WI38 (cell line): ENCODE data around the gene PNLIPRP1.

Experiments
- H3K4me3 ChIP-seq: 2 replicates; pipeline ENCODE4 v1.5.1; 2011; ENCODE audit warnings: low read depth, mild to moderate bottlenecking, control low read depth, low read length
- TF ChIP-seq, protein P1 (sequence below): IDR thresholded peaks from 2 replicates; pipeline ENCODE4 v1.5.1; 2012; ENCODE audit warnings: low read depth, mild to moderate bottlenecking, control low read depth, low read length

The PNLIPRP1 gene

DNA sequence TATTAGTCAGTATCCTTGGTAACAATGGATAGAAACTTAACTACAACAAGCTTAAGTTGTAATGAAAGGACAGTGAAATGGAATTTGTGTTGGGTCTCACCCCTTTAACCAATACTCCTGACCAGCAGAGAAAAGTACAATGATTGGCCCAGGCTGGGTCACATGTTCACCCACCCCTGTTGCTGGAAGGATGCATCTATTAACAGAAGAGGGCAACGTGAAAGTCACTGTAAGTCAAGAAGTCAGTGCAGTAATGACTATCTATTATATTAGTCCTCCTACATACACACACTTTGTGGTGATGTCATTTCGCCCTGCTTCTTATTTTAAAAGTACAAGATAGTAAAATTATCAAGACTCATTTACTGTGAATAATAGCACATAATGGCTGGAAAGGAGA, 46.2 kb downstream of the PNLIPRP1 start:
- H3K4me3 ChIP-seq, result no peak overlapping the region
- TF ChIP-seq, protein P1, sequence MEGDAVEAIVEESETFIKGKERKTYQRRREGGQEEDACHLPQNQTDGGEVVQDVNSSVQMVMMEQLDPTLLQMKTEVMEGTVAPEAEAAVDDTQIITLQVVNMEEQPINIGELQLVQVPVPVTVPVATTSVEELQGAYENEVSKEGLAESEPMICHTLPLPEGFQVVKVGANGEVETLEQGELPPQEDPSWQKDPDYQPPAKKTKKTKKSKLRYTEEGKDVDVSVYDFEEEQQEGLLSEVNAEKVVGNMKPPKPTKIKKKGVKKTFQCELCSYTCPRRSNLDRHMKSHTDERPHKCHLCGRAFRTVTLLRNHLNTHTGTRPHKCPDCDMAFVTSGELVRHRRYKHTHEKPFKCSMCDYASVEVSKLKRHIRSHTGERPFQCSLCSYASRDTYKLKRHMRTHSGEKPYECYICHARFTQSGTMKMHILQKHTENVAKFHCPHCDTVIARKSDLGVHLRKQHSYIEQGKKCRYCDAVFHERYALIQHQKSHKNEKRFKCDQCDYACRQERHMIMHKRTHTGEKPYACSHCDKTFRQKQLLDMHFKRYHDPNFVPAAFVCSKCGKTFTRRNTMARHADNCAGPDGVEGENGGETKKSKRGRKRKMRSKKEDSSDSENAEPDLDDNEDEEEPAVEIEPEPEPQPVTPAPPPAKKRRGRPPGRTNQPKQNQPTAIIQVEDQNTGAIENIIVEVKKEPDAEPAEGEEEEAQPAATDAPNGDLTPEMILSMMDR, result no peak

DNA sequence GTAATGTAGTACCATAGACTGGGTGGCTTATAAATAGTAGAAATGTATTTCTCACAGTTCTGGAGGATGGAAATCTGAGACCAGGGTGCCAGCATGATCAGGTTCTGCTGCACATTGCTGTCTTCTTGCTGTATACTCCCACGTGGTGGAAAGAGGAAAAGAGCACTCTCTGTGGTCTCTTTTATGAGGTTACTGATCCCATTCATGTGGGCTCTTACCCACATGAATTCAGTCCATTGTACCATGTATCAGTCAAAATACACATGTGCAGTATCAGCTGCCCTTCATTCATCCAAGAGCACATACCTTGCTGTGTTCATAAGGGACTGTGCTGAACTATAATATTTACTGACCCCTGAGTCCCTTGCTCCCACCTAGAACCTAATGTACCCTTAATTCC, 47.1 kb downstream of the PNLIPRP1 start:
- TF ChIP-seq, protein P1, result no peak
- no peak overlapping the region for H3K4me3 ChIP-seq

DNA sequence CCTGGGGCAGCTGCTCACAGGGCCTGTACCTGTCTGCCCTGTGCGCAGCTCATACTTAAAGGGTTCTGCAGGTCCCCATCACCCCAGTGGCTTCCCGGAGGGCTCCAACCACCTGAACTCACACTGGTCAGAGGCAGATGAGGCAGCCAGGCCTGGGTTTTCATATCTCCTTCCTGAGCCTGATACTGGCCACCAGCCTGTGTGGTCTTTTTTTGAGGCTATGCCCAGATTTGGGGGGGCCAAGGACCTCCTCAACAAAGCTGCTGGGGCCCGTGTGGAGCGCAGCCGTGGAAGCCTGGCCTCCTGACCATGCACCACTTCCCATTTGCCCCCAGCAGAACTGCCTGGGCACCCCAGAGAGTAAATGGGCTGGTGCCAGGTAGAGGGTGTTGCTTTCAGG, 55.7 kb downstream of the PNLIPRP1 start:
- TF ChIP-seq, protein P1, result no peak
- no peak overlapping the region for H3K4me3 ChIP-seq

DNA sequence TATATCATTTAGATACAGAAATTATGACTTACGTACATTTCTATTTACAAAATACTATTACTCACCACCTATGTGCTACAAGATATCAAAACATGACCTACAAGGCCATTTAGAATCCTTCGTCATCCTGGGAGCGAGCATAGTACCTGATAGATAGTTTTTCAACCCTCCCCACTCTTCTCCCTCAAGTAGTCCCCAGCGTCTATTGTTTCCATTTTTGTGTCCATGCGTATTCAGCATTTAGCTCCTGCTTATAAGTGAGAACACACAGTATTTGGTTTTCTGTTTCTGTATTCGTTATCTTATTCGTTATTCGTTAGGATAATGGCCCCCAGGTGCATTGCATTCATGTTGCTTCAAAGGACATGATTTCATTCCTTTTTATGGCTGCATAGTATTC, 58.1 kb downstream of the PNLIPRP1 start:
- TF ChIP-seq, protein P1, result no peak
- H3K4me3 ChIP-seq, result no peak overlapping the region

DNA sequence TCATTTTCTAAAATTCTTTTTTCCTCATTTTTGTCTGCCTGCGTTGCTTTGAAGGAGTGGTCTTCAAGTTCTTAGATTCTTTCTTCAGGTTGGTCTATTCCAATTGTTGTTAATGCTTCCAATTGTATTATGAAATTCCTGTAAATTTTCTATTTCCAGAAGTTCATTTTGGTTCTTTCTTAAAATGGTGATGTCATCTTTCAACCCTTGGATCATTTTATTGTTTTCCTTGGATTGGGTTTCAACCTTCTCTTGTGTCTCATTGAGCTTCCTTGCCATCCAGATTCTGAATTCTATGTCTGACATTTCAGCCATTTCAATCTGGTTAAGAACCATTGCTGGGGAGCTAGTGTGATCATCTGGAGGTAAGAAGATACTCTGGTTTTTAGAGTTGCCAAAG, 63.1 kb downstream of the PNLIPRP1 start:
- H3K4me3 ChIP-seq, result no peak overlapping the region
- TF ChIP-seq, protein P1, result no peak

DNA sequence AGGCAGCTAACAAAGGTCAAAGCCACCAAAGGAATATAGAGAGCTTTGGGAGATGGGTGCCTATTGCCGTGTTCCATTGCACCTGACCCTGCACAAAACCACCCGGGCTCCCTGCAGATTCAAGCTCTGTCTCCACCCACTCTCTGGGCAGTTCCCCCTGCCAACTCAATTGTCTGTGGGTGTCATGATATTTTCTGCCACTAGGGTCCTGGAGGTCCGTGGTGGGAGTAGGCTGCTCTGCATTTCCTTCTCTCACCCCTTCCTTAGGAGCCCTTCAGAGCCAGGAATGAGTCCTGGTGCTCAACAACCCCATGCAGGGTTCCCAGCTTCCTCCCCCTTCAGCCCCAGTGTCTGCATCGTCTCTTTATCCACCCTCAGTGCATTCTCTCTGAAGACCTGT, 64.1 kb downstream of the PNLIPRP1 start:
- TF ChIP-seq, protein P1, result peak; percentile 17; the same call in 1 of the 2 replicates
- no peak overlapping the region for H3K4me3 ChIP-seq

DNA sequence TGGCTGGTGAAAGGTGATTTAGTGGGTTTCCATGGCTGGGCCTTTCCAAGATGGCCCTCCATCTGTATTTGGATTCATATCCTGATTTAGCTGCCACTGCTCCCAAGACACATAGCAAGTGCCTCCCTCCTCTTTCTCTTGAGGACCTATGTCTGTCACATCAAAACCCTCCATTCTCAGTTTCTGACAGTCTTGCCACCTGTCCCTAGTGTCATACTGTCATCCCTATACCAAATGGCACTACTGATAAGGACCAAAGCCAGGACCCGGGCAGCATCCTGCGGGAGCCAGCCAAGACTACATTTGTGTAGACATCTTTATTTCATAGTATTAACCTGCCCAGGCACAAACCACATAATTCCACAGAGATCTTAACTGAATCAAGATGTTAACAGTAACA, 64.8 kb downstream of the PNLIPRP1 start:
- TF ChIP-seq, protein P1, result no peak
- no peak overlapping the region for H3K4me3 ChIP-seq
